Measurements from ENCODE around the gene RGS3.

GRCh38 chr9:113475031-113475430 lies 11.5 kb downstream of the RGS3 start:
- TF ChIP-seq ZKSCAN1 (IDR thresholded peaks at IDR 0.05; ENCODE audit: low read length) (no peak), HCFC1 (IDR thresholded peaks at IDR 0.05; ENCODE audit: low read depth, low read length) (no peak)
- TF ChIP-seq, protein P1, sequence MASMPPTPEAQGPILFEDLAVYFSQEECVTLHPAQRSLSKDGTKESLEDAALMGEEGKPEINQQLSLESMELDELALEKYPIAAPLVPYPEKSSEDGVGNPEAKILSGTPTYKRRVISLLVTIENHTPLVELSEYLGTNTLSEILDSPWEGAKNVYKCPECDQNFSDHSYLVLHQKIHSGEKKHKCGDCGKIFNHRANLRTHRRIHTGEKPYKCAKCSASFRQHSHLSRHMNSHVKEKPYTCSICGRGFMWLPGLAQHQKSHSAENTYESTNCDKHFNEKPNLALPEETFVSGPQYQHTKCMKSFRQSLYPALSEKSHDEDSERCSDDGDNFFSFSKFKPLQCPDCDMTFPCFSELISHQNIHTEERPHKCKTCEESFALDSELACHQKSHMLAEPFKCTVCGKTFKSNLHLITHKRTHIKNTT (CRISPR knock-in tag; IDR thresholded peaks at IDR 0.05) = no peak
- TF ChIP-seq, protein P2, sequence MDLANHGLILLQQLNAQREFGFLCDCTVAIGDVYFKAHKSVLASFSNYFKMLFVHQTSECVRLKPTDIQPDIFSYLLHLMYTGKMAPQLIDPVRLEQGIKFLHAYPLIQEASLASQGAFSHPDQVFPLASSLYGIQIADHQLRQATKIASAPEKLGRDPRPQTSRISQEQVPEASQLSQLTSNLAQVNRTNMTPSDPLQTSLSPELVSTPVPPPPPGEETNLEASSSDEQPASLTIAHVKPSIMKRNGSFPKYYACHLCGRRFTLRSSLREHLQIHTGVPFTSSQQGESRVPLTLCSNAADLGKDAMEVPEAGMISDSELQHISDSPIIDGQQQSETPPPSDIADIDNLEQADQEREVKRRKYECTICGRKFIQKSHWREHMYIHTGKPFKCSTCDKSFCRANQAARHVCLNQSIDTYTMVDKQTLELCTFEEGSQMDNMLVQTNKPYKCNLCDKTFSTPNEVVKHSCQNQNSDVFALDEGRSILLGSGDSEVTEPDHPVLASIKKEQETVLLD (CRISPR knock-in tag; IDR thresholded peaks at IDR 0.05; ENCODE audit: low read depth) = no peak
